ENCODE results near the gene USP36.
"Not testable (repeated sequence)": the region's sequence is repeated elsewhere in the genome, so short reads cannot be mapped to it uniquely, and the experiment has no call there.

The USP36 gene

DNA sequence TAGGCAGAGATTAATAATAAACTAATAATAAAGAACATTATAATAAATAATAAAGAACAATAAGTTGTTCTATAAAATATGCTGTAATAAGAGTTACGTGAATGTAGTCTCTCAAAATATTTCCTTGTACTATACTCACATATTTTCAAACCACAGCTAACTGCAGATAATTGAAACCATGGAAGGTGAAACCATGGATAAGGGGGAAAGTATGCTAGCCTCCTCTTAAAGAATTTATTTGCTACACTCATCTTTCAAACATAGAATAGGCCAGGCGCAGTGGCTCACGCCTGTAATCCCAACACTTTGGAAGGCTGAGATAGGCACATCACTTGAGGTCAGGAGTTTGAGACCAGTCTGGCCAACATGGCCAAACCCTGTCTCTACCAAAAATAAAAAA is 77.1 kb downstream of the USP36 start:
- no peak for DNase-seq

DNA sequence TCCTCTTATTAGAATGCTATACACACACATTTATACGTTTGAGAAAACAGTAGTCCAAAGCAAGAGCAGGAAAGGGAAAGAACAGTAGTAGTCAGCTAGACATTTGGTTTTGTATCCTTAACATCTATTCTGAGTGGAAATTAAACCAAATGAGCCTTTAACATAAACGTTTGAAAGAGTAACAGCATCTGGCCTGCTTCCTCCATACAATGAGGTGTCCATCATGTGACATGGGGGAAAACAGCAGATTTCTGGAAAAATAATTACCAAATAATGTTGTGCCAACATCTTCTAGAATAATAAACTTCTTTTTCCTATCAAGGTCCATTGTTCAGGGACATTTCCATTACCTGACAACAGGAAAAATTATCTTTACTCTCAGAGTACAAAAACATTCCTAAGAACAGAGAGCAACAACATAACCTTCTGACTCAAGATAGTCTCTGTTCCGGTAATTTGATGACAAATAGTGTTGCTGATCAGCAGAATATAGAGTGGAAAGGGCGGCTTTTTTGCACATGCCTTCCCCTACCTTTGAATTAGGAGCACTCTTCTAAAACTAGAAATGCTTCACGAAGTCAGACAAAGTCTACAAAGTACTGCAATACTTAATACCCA is 78.7 kb downstream of the USP36 start:
- DNase-seq = no peak

DNA sequence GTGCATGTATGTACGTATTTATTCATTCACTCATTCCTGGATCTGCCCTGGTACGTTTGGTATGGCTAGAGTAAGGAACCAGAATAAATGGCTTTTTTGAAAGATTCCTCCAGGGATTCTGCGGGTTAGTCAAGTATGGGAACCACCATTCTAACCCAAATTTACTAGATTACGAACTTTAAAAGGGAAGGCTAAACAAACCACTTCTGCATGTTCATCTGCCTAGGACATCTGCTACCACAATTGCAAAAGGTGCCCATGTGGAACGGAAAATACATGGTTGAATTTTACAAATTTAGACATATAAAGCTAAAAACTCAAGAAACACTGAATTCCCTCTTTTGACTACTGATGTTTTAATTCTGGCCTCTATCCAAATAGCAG is 80.7 kb downstream of the USP36 start:
- DNase-seq = no peak

DNA sequence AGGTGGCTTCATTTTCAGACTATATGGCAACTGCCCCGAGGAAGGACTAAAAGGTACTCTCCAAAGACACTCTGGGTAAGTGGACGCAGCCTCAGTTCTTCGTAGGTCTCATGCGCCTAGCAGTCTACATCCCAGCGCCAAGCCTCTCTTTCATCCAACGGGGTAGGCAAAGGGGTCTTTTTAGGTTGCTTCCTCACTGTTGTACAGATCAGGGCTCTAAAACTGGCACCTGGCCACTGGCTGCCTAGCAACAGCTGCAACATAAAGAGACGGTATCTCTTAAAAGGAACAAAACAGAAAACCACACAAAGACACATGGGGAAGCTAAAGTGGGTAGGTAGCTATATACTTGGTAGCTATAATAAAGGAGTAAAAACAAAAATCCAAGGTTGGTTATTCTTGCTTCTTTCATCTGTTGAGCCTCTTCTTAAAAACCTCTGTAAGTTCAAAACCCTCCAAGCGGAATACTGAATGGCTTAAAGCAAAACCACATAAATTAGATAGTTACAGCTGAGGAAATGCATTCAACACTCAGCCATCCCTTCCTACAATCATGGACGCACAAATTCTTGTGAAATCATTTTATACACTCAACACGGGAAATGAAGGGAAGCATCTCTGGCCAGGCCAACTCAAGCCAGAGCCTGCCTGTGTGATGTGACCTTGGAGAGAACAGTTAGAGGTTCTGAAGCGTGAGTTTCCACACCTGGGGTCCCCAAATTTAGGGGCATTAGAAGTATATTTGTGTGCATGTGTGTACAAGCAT is 81.2 kb downstream of the USP36 start:
- peak; percentile 63 for DNase-seq

DNA sequence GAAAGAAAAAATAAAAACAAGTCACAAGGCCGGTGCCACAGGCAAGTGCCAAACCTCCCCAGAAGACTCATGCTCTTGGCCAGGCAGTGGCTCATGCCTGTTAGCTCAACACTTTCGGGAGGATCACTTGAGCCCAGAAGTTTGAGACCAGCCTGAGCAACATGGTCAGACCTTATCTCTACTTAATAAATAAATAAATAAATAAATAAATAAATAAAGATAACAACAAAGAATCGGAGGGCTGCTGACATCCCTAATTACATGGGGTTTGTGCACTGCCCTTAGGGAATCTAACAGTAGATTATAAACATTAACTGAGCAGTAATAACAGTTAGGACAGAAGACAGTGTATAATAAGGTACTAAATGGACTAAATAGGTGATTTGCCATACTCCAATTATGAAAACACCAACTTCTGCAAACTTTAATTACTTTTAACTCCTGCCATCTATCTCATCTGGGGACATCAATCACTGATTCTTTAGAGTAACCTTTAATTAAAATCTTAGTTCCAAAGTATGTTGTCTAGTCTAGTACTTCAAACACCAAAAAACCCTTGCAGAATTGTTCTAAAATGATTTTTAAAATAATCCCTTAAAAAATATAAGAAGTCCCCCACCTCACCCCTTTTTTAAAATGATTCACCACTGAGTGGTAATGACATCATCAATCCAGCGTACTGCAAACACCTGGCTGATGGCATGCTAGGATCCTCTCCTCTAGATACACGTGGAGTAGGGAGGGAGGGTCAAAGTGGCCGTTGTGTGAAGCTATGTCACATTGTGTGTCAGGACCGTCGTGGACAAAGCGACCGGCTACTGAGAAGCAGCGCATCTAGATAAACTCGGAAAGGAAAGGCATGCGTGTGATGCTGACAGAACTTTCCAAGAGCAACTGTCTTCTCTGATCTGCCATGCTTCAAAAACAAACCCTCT is 87.0 kb downstream of the USP36 start:
- no peak for DNase-seq

DNA sequence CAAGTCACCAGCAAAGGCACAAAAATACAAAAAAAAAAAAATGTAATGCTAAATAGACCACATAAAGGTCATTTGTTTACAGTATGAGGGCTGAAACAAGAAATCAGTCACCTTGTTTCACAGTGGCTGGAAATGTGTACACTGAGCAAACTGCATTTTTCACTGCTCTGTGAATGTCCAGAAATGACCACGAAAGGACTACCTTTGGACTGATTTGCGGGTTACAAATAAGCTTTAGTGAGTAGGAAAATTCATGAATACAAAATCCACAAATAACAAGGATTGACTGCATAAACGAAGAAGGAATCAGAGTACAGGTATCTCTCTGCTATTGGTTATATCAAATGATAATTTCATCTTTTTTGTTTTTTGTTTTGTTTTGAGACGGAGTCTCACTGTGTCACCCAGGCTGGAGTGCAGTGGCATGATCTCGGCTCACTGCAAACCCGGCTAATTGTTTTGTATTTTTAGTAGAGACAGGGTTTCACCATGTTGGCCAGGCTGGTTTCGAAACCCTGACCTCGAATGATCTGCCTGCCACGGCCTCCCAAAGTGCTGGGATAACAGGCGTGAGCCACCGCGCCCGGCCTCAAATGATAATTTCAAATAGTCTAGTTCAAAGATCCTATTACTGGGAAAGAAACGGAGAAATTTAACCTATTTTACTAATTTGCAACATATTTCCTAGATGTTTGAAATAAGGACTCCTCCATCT is 89.0 kb downstream of the USP36 start:
- no peak for DNase-seq

DNA sequence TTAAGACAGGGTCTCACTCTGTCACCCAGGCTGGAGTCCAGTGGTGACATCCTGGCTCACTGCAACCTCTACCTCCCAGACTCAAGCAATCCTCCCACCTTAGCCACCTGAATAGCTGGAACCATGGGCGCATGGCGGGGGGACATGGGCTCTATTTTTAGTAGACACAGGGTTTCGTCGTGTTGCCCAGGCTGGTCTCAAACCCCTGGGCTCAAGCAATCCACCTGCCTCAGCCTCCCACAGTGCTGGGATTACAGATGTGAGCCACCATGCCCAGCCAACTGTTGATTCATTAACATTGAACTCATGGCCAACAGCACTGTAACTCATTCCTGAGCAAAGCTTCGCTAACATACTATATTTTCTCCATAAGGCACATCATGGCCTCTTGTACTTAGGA is 89.6 kb downstream of the USP36 start:
- DNase-seq = not testable (repeated sequence)

DNA sequence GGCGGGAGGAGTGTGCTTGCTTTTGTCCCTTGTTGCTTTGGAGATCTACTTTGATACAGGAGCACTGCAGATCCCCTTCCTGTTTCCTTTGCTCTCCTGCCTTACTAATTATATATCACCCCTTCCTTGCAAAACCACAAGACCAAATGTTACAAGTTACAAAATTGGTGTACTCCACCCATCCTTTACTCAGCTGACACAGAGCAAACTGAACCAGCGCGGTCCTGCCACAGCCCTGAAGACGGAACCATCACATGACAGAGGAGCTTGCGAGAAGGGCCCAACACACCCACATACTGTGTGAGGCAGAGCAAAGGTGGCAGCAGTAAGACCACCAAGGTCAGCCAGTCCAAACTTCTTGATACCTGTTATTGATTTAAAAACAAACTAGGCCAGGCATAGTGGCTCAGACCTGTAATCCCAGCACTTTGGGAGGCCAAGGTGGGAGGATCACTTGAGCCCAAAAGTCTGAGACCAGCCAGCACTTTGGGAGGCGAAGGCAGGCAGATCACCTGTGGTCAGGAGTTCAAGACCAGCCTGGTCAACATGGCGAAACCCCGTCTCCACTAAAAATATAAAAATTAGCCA is 91.8 kb downstream of the USP36 start:
- DNase-seq = peak; percentile 70

DNA sequence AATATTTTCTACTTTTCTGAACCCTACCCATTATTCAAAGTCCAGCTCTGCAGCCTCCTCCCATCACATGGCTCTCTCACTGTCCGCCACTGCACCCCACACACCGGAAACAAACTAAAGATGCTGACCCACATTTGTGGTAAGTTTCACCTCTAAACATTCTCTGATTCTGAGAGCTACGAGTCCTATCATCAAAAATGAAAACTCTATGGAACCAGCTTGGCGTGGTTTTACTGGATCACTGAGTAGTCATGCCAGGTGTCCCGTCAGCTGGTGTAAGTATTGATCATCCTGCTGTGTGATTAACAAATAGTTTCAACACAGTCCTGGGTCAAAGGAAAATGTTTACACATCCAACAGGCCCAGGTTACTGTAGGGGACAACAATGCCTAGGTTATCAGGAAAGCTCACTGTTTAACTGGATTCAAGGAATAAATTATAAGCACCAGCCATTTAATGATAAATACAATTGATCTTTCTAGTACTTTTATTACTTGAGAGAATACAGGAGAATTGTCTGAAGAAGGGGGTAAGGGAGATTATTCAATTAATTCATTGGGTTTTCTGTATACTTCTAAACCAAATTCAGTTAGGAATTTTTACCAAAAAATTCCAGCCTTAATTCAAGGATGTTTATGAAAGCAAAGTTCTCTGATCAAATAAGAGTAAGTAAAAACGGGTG is 92.4 kb downstream of the USP36 start:
- DNase-seq = no peak

DNA sequence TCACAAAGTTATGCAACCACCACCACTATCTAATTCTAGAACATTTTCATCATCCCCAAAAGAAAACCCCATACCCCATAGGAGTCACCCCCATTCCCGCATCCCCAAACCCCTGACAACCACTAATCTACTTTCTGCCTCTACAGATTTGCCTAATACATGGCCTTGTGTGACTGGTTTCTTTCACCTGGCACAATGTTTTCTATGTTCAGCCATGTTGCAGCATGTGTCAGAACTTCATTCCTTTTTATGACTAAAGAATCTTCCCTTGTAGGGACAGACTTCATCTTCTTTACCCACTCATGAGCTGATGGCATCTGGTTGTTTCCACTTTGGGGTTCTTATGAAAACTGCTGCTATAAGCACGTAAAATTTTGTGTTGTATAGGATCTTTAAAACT is 93.1 kb downstream of the USP36 start:
- no peak for DNase-seq

DNA sequence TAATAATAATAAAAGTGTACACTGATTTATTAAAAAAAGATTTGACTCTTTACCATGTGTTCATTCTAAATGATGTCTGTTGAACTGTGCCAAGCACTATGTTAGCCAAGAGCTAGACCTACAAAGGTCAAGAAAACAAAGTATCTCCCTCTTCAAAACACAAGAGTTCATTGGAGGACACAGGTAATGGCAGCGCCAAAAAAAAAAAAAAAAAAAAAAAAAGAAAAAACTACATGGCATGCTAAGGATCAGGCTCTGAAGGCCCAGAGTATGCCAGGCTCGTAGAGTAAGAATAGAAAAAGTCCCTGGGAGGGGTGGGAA is 93.7 kb downstream of the USP36 start:
- no peak for DNase-seq

DNA sequence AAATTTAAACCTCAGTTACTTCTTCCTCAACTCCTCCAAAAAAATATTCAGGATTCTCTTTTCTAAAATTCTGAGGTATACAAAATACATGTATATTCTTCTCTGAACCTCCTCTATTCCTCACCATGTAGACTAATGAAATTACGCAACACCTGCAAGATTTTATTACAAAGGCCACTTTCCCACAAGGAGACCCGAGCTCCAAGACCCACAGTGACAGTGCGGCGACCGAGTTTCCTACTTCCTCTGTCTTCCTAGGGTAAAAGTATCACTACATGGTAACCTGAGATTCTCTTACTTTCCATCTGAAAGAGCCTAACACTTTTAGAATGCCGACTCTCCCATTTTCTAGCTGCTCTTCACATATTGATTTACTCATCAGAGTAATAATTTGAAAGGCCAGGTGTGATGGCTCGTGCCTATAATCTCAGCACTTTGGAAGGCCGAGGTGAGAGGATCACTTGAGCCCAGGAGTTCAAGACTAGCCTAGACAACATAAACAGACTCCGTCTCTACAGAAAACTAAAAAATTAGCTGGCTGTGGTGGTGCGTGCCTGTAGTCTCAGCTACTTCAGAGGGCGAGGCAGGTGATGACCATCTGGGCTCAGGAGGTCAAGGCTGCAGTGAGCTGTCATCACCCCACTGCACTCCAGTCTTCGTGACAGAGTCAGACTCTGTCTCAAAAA is 94.2 kb downstream of the USP36 start:
- no peak for DNase-seq

Data from activated CD8-positive, alpha-beta memory T cell treated with anti-CD3 and anti-CD28 coated beads, Interleukin-2, amount 50 U/mL, for 4 hours (primary cell).